Natural killer cell (primary cell): ENCODE measurements around the gene ATP11A. TPM values are rescaled to one million over a fixed set of nuclear protein-coding genes. Genes with fewer than 3 reads are reported as not detected.

Experiments used
- ATAC-seq, 3 donors: fragments of 150-1000 bp in 2 of 3; fragments of 200-7000 bp in 1 of 3; cut with Tn5 transposase; 1 replicate in 1 of 3; 2 replicates in 2 of 3; pipeline ENCODE4 v1.10.0; 2021; ENCODE audit warnings: mild to moderate bottlenecking in 2 of 3, moderate library complexity in 2 of 3
- DNase-seq, 2 donors: peaks; one replicate each; pipeline versions ENCODE4 v3.0.0 to v3.0.0-alpha.2; 2013 to 2021; ENCODE audit warnings: mixed read lengths in 1 of 2
- H3K27ac ChIP-seq: one replicate; pipeline ENCODE4 v1.5.1; 2013; ENCODE audit warnings: mild to moderate bottlenecking, low read length
- H3K27me3 ChIP-seq: one replicate; pipeline ENCODE4 v1.6.1; 2013; ENCODE audit warnings: low read length; ENCODE audit not compliant: control insufficient read depth, insufficient read depth
- H3K36me3 ChIP-seq: one replicate; pipeline ENCODE4 v1.6.1; 2013; ENCODE audit warnings: low read length; ENCODE audit not compliant: control insufficient read depth, insufficient read depth
- H3K4me1 ChIP-seq: one replicate; pipeline ENCODE4 v1.6.1; 2013; ENCODE audit warnings: low read length; ENCODE audit not compliant: control insufficient read depth, insufficient read depth
- H3K4me3 ChIP-seq: one replicate; pipeline ENCODE4 v1.5.1; 2013; ENCODE audit warnings: low read length
- H3K9me3 ChIP-seq: one replicate; pipeline ENCODE4 v1.6.1; 2013; ENCODE audit warnings: low read length; ENCODE audit not compliant: control insufficient read depth, insufficient read depth
- H3K27ac Mint-ChIP-seq, 2 donors: one replicate each; pipeline ENCODE4 v1.8.0; 2022; ENCODE audit warnings: mild to moderate bottlenecking in 2 of 2, mixed read lengths in 2 of 2, moderate library complexity in 1 of 2
- H3K27me3 Mint-ChIP-seq, 2 donors: one replicate each; pipeline ENCODE4 v1.8.0; 2022; ENCODE audit warnings: low read depth in 2 of 2, mixed read lengths in 2 of 2
- H3K36me3 Mint-ChIP-seq: one replicate; pipeline ENCODE4 v1.8.0; 2022; ENCODE audit warnings: mixed read lengths
- H3K4me1 Mint-ChIP-seq, 2 donors: one replicate each; pipeline ENCODE4 v1.8.0; 2022; ENCODE audit warnings: mixed read lengths in 2 of 2
- H3K4me3 Mint-ChIP-seq: one replicate; pipeline ENCODE4 v1.8.0; 2022; ENCODE audit warnings: mild to moderate bottlenecking, moderate library complexity, mixed read lengths
- H3K9me3 Mint-ChIP-seq, 2 donors: one replicate each; pipeline ENCODE4 v1.8.0; 2022; ENCODE audit warnings: mixed read lengths in 2 of 2
- WGBS: methylation state at CpG from one replicate; pipeline ENCODE4 v1.1.7; 2013; ENCODE audit warnings: missing lambda C conversion rate; ENCODE audit not compliant: insufficient coverage; 5-methylcytosine and 5-hydroxymethylcytosine counted together
- intact Hi-C: fragments of 100-400 bp; cut with micrococcal nuclease; formaldehyde crosslinking; loops from one replicate; pipeline ENCODE4 v1.14.2; 2022
- total RNA-seq, 4 donors: library from RNA; stranded (reverse); fragments of 120-200 nt in 1 of 4; gene quantifications; one replicate each; pipeline versions ENCODE4 v1.2.3 to v1.2.4, GENCODE V29; 2013 to 2022
- TF ChIP-seq, protein P1 (sequence below): fragments of 200-600 bp; IDR thresholded peaks from one replicate; pipeline ENCODE4 v1.8.0; 2022; ENCODE audit warnings: antibody characterized with exemption

The ATP11A gene
- total RNA-seq, 3 donors from 2014 or later (not counting 1 experiment from before 2014, with no cell fraction given): 47.1 to 68.6 (median 50.7) TPM

DNA sequence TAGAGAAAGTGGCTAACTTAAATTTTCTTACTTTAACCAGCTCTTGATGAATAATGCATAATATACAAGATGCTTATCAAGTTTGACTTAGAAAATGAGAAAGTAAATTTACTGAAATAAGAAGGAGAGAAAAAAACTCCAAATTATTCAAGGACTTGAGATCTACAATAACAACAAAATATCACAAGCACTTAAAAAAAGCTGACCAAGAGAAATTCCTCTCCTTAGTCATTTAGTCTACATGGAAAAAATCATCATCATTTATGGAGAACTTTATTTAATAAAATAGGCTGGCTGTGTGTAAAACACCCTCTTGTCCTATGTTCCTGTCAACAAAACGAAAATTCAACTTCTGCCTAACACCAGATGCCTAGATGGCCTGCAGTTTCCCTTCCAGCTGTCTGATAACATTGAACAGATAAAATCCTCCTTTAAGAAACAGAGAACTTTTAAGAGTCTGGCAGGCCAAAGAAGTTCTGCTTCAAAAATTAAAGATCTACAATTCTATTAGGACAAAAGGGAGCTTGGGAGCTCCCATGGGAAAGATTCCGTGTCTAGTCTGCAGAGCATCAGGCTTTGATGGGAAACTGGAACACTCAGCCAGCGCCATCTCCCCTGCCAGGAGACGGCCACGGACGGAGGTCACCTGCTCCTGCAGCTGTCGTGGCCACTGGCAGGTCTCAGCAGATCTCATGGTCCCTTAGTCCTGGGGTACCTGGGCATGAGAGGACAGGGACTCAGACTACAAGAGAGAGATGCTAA is 37.9 kb upstream of the ATP11A start:
- TF ChIP-seq, protein P1, sequence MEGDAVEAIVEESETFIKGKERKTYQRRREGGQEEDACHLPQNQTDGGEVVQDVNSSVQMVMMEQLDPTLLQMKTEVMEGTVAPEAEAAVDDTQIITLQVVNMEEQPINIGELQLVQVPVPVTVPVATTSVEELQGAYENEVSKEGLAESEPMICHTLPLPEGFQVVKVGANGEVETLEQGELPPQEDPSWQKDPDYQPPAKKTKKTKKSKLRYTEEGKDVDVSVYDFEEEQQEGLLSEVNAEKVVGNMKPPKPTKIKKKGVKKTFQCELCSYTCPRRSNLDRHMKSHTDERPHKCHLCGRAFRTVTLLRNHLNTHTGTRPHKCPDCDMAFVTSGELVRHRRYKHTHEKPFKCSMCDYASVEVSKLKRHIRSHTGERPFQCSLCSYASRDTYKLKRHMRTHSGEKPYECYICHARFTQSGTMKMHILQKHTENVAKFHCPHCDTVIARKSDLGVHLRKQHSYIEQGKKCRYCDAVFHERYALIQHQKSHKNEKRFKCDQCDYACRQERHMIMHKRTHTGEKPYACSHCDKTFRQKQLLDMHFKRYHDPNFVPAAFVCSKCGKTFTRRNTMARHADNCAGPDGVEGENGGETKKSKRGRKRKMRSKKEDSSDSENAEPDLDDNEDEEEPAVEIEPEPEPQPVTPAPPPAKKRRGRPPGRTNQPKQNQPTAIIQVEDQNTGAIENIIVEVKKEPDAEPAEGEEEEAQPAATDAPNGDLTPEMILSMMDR: no peak
- DNase-seq: no peak
- H3K27ac Mint-ChIP-seq: no peak overlapping the region

DNA sequence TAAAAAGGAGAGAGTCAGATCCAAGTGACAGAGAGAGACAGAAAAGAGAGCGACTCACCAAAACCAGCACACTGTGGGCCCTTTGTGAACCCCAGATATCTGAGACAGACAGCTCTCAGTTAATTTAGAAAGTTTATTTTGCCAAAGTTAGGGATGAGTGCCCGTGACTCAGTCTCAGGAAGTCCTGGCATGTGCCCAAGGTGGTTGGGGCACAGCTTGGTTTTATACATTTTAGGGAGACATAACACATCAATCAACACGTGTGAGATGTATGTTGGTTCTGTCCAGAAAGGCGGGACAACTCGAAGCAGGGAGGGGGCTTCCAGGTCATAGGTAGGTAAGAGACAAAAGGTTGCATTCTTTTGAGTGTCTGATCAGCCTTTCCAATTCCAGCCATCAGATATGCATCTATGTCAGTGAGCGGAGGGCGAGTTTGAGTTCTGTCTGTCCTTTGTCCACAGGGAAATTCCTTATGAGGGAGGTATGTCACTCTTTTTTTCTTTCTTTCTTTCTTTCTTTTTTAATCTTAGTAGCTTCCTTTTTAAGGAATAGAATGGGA is 37.2 kb upstream of the ATP11A start:
- TF ChIP-seq, protein P1: no peak
- no peak overlapping the region for H3K4me3 Mint-ChIP-seq
- no peak for DNase-seq
- H3K27me3 Mint-ChIP-seq: peaks cover 7 to 18% of the 10 kb centered on the region in 2 donors
- no peaks in the 10 kb centered on the region for H3K9me3 Mint-ChIP-seq
- Histone ChIP-seq H3K36me3 (no peaks in the 10 kb centered on the region), H3K4me1 (no peaks in the 10 kb centered on the region), H3K27me3 (no peaks in the 10 kb centered on the region), H3K9me3 (no peaks in the 10 kb centered on the region), H3K27ac (no peak overlapping the region), H3K4me3 (no peak overlapping the region)
- H3K4me1 Mint-ChIP-seq: no peaks in the 10 kb centered on the region
- no peak for ATAC-seq
- no peaks in the 10 kb centered on the region for H3K36me3 Mint-ChIP-seq
- intact Hi-C loops: no loop called here
- 65% methylated on average over 6 of the region's 7 CpGs for WGBS
- H3K27ac Mint-ChIP-seq: no peak overlapping the region

More for the DNA sequence above, 37.9 kb upstream of the ATP11A start:
- Mint-ChIP-seq H3K4me3 (no peak overlapping the region), H3K36me3 (no peaks in the 10 kb centered on the region), H3K4me1 (no peaks in the 10 kb centered on the region), H3K27me3 (peaks cover 7 to 18% of the 10 kb centered on the region in 2 donors), H3K9me3 (no peaks in the 10 kb centered on the region)
- H3K4me3 ChIP-seq: no peak overlapping the region
- H3K27me3 ChIP-seq: no peaks in the 10 kb centered on the region
- ATAC-seq: no peak
- WGBS: 80% methylated on average over 7 of the region's 7 CpGs
- intact Hi-C loops: no loop called here
- H3K4me1 ChIP-seq: no peaks in the 10 kb centered on the region
- no peaks in the 10 kb centered on the region for H3K9me3 ChIP-seq
- H3K36me3 ChIP-seq: no peaks in the 10 kb centered on the region
- no peak overlapping the region for H3K27ac ChIP-seq

DNA sequence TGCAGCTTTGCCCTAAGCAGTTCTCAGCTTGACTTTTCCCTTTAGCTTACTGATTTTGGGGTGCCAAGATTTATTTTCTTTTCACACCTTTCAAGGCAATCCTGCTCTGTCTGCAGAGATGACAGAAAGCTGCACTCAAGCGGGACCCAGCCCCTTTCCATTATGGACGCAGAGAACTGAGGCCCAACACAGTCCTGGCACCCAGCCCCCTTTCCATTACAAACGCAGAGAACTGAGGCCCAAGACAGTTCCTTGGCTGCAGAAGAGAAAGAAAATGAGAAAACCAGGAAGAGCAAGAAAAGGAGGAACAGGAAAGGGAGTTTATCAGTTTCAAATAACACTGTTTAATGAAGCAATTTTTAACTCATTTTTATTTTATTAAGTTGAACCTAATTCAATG is 36.8 kb upstream of the ATP11A start:
- no peak overlapping the region for H3K27ac ChIP-seq
- H3K9me3 ChIP-seq: no peaks in the 10 kb centered on the region
- no peaks in the 10 kb centered on the region for H3K4me1 Mint-ChIP-seq
- intact Hi-C loops: no loop called here
- no peak overlapping the region for H3K4me3 ChIP-seq
- 98% methylated on average over 3 of the region's 3 CpGs for WGBS
- no peaks in the 10 kb centered on the region for H3K9me3 Mint-ChIP-seq
- TF ChIP-seq, protein P1: no peak
- H3K36me3 Mint-ChIP-seq: no peaks in the 10 kb centered on the region
- H3K36me3 ChIP-seq: no peaks in the 10 kb centered on the region
- no peak overlapping the region for H3K27ac Mint-ChIP-seq
- no peaks in the 10 kb centered on the region for H3K4me1 ChIP-seq
- peaks cover 7 to 18% of the 10 kb centered on the region in 2 donors for H3K27me3 Mint-ChIP-seq
- H3K27me3 ChIP-seq: no peaks in the 10 kb centered on the region
- no peak for ATAC-seq
- DNase-seq: no peak
- H3K4me3 Mint-ChIP-seq: no peak overlapping the region
